ENCODE results near the gene GSG1L2.

DNA sequence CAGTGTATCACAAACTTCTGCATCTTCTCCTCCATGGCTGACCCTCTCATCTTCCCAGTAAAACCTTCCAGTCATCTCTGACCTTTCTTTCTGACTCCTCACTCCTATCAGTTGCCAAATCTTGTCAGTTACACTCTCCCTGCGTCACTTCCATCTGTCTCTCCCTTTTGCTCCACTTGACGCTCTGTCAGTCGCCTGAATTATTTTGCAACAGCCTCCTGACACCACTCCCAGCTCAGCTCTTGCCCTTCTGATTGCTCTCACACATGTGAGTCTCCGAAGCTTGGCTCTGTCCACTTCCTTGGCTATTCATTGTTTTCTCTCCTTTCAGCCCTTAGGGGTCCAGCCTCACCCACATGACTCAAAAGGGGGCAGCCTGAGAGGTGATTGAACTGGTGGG lies 58.2 kb downstream of the GSG1L2 start:
- TF ChIP-seq, protein P1, sequence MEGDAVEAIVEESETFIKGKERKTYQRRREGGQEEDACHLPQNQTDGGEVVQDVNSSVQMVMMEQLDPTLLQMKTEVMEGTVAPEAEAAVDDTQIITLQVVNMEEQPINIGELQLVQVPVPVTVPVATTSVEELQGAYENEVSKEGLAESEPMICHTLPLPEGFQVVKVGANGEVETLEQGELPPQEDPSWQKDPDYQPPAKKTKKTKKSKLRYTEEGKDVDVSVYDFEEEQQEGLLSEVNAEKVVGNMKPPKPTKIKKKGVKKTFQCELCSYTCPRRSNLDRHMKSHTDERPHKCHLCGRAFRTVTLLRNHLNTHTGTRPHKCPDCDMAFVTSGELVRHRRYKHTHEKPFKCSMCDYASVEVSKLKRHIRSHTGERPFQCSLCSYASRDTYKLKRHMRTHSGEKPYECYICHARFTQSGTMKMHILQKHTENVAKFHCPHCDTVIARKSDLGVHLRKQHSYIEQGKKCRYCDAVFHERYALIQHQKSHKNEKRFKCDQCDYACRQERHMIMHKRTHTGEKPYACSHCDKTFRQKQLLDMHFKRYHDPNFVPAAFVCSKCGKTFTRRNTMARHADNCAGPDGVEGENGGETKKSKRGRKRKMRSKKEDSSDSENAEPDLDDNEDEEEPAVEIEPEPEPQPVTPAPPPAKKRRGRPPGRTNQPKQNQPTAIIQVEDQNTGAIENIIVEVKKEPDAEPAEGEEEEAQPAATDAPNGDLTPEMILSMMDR (conservative IDR thresholded peaks at IDR 0.05; ENCODE audit: low read depth, low read length) = no peak
- no peak for TF ChIP-seq EZH2 (IDR thresholded peaks at IDR 0.05; ENCODE audit: low read length, unreplicated experiment)
